Measurements from ENCODE around the gene CHMP2A. TPM values are rescaled to one million over a fixed set of nuclear protein-coding genes. Genes with fewer than 3 reads are reported as not detected.
A peak's percentile ranks its signal among the peaks of the same experiment; 100 is the strongest.

CHMP2A gene
- total and polyA plus RNA-seq, 10 of the 15 experiments (the other 5 are each of a cell fraction or from before 2014, with no cell fraction given): 69.5 to 172 (median 109) TPM

GRCh38 chr19:58575183-58576041, 20.5 kb upstream of the CHMP2A start (continued):
- peak; percentile 87 for TF ChIP-seq E4F1 (IDR thresholded peaks at IDR 0.05; ENCODE audit: borderline replicate concordance, partially characterized antibody)
- peak in 1 of 2 experiments; percentile 12; a peak in 2 of 4 replicates for TF ChIP-seq IKZF2 (IDR thresholded peaks at IDR 0.05)
- TF ChIP-seq ZNF274 (IDR thresholded peaks at IDR 0.05; ENCODE audit: insufficient read depth, insufficient read length): no peak
- TF ChIP-seq BMI1 (IDR thresholded peaks at IDR 0.05; ENCODE audit: borderline replicate concordance): peak; percentile 92
- peak; percentile 89 for TF ChIP-seq SIX5 (IDR thresholded peaks at IDR 0.05; ENCODE audit: low read depth, low read length, severe bottlenecking)
- 0 out of 2 replicates have a peak, but pooled peaks have one; percentile 21 for TF ChIP-seq RCOR1 (conservative IDR thresholded peaks at IDR 0.05; ENCODE audit: low read depth, low read length)
- TF ChIP-seq TCF3 (IDR thresholded peaks at IDR 0.05; ENCODE audit: borderline replicate concordance, insufficient read depth, low read depth, low read length): peak; percentile 75
- TF ChIP-seq IRF3 (IDR thresholded peaks at IDR 0.05): no peak
- TF ChIP-seq ZBTB4 (CRISPR knock-in tag; IDR thresholded peaks at IDR 0.05): no peak

Measured in GM12878 (cell line).